SK-N-SH (cell line): ENCODE results near the gene PPP4C.

Experiments
- CHD2 ChIP-seq: fragments of 150-350 bp; IDR thresholded peaks from 2 replicates; pipeline ENCODE4 v1.6.1; 2018; ENCODE audit warnings: low read length; ENCODE audit not compliant: partially characterized antibody
- EP300 ChIP-seq, 2 experiments: IDR thresholded peaks; 2 replicates each; pipeline versions ENCODE4 v1.4.0 to v1.6.1; 2012; ENCODE audit warnings: borderline replicate concordance in 1 of 2, low read depth in 1 of 2, low read length in 1 of 2
- FOSL2 ChIP-seq: IDR thresholded peaks from 2 replicates; pipeline ENCODE4 v1.4.0; 2012; ENCODE audit warnings: low read depth, mild to moderate bottlenecking, moderate library complexity, borderline replicate concordance
- NRF1 ChIP-seq: IDR thresholded peaks from 2 replicates; pipeline ENCODE4 v1.6.1; 2012; ENCODE audit warnings: low read depth, mild to moderate bottlenecking, low read length
- POLR2AphosphoS5 ChIP-seq: IDR thresholded peaks from 2 replicates; pipeline ENCODE4 v1.6.1; 2012; ENCODE audit warnings: low read depth, low read length
- SIN3A ChIP-seq: IDR thresholded peaks from 2 replicates; pipeline ENCODE4 v1.6.1; 2012; ENCODE audit warnings: low read depth, mild to moderate bottlenecking, low read length, moderate library complexity, borderline replicate concordance
- TF ChIP-seq, protein P1 (sequence below): fragments of 200-600 bp; sonication (generic); IDR thresholded peaks from 2 replicates; pipeline ENCODE4 v1.6.1; 2017; ENCODE audit warnings: antibody characterized with exemption, mild to moderate bottlenecking, moderate library complexity
- TF ChIP-seq, protein P2 (sequence below): IDR thresholded peaks from 2 replicates; pipeline ENCODE4 v1.4.0; 2012; ENCODE audit warnings: low read depth

DNA sequence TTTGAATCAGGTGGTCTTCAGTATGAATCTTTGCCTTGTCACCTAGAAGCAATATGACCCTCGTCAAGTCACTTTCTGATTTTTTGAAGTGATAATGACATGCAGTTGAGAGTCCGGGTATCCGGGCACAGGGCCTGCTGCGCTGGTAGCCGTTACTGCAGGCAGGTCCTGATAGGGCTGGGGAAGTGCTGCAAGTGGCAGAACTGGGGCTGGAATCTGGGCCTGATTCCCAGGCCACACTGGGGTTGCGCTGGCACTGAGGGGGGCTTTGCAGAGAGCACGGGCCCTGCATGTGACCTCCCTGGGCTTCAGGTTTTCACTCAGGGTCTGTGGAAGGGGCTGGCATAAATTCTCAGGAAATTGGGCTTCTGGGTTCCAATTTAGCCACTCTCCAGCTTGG lies 3.0 kb downstream of the PPP4C start:
- TF ChIP-seq CHD2: no peak
- TF ChIP-seq, protein P1, sequence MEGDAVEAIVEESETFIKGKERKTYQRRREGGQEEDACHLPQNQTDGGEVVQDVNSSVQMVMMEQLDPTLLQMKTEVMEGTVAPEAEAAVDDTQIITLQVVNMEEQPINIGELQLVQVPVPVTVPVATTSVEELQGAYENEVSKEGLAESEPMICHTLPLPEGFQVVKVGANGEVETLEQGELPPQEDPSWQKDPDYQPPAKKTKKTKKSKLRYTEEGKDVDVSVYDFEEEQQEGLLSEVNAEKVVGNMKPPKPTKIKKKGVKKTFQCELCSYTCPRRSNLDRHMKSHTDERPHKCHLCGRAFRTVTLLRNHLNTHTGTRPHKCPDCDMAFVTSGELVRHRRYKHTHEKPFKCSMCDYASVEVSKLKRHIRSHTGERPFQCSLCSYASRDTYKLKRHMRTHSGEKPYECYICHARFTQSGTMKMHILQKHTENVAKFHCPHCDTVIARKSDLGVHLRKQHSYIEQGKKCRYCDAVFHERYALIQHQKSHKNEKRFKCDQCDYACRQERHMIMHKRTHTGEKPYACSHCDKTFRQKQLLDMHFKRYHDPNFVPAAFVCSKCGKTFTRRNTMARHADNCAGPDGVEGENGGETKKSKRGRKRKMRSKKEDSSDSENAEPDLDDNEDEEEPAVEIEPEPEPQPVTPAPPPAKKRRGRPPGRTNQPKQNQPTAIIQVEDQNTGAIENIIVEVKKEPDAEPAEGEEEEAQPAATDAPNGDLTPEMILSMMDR: no peak
- no peak for TF ChIP-seq POLR2AphosphoS5
- no peak for TF ChIP-seq SIN3A
- TF ChIP-seq EP300 (IDR thresholded peaks at IDR 0.05; ENCODE audit: borderline replicate concordance in 1 of 2, low read depth in 1 of 2, low read length in 1 of 2): no peak
- TF ChIP-seq FOSL2: no peak
- TF ChIP-seq, protein P2, sequence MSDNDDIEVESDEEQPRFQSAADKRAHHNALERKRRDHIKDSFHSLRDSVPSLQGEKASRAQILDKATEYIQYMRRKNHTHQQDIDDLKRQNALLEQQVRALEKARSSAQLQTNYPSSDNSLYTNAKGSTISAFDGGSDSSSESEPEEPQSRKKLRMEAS: no peak
- no peak for TF ChIP-seq NRF1
